GM12891 (cell line): ENCODE data around the gene PAN3.

ENCODE experiments used
- DNase-seq: peaks from one replicate; pipeline ENCODE4 v3.0.0; 2011; ENCODE audit warnings: low spot score; ENCODE audit not compliant: insufficient read length
- FAIRE-seq: peaks from 2 replicates; lab custom pipeline; 2011; peaks lifted over from hg19 to GRCh38; lab: Jason Lieb, UNC
- PAX5 ChIP-seq: IDR thresholded peaks from 2 replicates; pipeline ENCODE4 v1.6.1; 2011; ENCODE audit warnings: low read length, moderate library complexity, mild to moderate bottlenecking; ENCODE audit not compliant: insufficient read depth, severe bottlenecking
- POLR2A ChIP-seq: IDR thresholded peaks from 2 replicates; pipeline ENCODE4 v1.6.1; 2011; ENCODE audit warnings: low read depth, low read length, control low read depth
- POLR2AphosphoS5 ChIP-seq: IDR thresholded peaks from 2 replicates; pipeline ENCODE4 v1.6.1; 2011; ENCODE audit warnings: low read depth, low read length, control low read depth
- POU2F2 ChIP-seq: IDR thresholded peaks from 2 replicates; pipeline ENCODE4 v1.6.1; 2011; ENCODE audit warnings: low read depth, mild to moderate bottlenecking, control low read depth, low read length, moderate library complexity
- SPI1 ChIP-seq: IDR thresholded peaks from 2 replicates; pipeline ENCODE4 v1.6.1; 2011; ENCODE audit warnings: low read depth, low read length, control low read depth
- TAF1 ChIP-seq: IDR thresholded peaks from 2 replicates; pipeline ENCODE4 v1.6.1; 2011; ENCODE audit warnings: low read depth, low read length, control low read depth

PAN3 gene

GRCh38 chr13:28166257-28166656 is 27.9 kb downstream of the PAN3 start:
- no peak for FAIRE-seq
- DNase-seq: no peak
- TF ChIP-seq TAF1 (no peak), PAX5 (no peak), SPI1 (no peak), POLR2AphosphoS5 (no peak), POLR2A (no peak), POU2F2 (no peak)

GRCh38 chr13:28171266-28171665 is 32.9 kb downstream of the PAN3 start:
- FAIRE-seq (peak; percentile 66), DNase-seq (no peak)
- TF ChIP-seq POLR2A: no peak
- no peak for TF ChIP-seq POU2F2
- TF ChIP-seq PAX5: no peak
- no peak for TF ChIP-seq POLR2AphosphoS5
- TF ChIP-seq SPI1: no peak
- no peak for TF ChIP-seq TAF1

- FAIRE-seq (no peak), DNase-seq (no peak)
- TF ChIP-seq SPI1: no peak
- no peak for TF ChIP-seq TAF1
- no peak for TF ChIP-seq PAX5
- no peak for TF ChIP-seq POLR2A
- TF ChIP-seq POU2F2: no peak
- TF ChIP-seq POLR2AphosphoS5: no peak
Observed at GRCh38 chr13:28172947-28173346, 34.6 kb downstream of the PAN3 start.

- FAIRE-seq: no peak
- DNase-seq: no peak
- TF ChIP-seq POU2F2 (no peak), POLR2AphosphoS5 (no peak), SPI1 (no peak), TAF1 (no peak), PAX5 (no peak), POLR2A (no peak)
Observed at GRCh38 chr13:28173793-28174192, 35.4 kb downstream of the PAN3 start.

- DNase-seq (no peak), FAIRE-seq (no peak)
- TF ChIP-seq POLR2A: no peak
- TF ChIP-seq POU2F2: no peak
- no peak for TF ChIP-seq SPI1
- no peak for TF ChIP-seq PAX5
- no peak for TF ChIP-seq POLR2AphosphoS5
- TF ChIP-seq TAF1: no peak
Observed at GRCh38 chr13:28177327-28177726, 39.0 kb downstream of the PAN3 start.

GRCh38 chr13:28177877-28178276 is 39.5 kb downstream of the PAN3 start:
- no peak for FAIRE-seq

GRCh38 chr13:28179974-28180373 is 41.6 kb downstream of the PAN3 start:
- FAIRE-seq: peak; percentile 20
- DNase-seq: no peak
- TF ChIP-seq POLR2A: no peak
- TF ChIP-seq TAF1: no peak
- TF ChIP-seq POLR2AphosphoS5: no peak
- no peak for TF ChIP-seq POU2F2
- TF ChIP-seq SPI1: no peak
- TF ChIP-seq PAX5: no peak

More at GRCh38 chr13:28177877-28178276, 39.5 kb downstream of the PAN3 start:
- DNase-seq: no peak
- no peak for TF ChIP-seq POU2F2
- no peak for TF ChIP-seq POLR2A
- no peak for TF ChIP-seq POLR2AphosphoS5
- no peak for TF ChIP-seq SPI1
- TF ChIP-seq PAX5: no peak
- no peak for TF ChIP-seq TAF1

GRCh38 chr13:28181413-28181812 is 43.1 kb downstream of the PAN3 start:
- DNase-seq (no peak), FAIRE-seq (peak; percentile 51)
- TF ChIP-seq TAF1 (no peak), POLR2A (no peak), POLR2AphosphoS5 (no peak), POU2F2 (no peak), SPI1 (no peak), PAX5 (no peak)

- FAIRE-seq (no peak), DNase-seq (no peak)
- TF ChIP-seq POLR2AphosphoS5 (no peak), POLR2A (no peak), POU2F2 (no peak), PAX5 (no peak), TAF1 (no peak), SPI1 (no peak)
Observed at GRCh38 chr13:28185256-28185655, 46.9 kb downstream of the PAN3 start.

GRCh38 chr13:28199089-28199488 is 60.7 kb downstream of the PAN3 start:
- FAIRE-seq: no peak
- no peak for DNase-seq
- no peak for TF ChIP-seq TAF1
- no peak for TF ChIP-seq POLR2AphosphoS5
- TF ChIP-seq POU2F2: no peak
- no peak for TF ChIP-seq SPI1
- no peak for TF ChIP-seq POLR2A

- no peak for TF ChIP-seq SPI1
- TF ChIP-seq PAX5: no peak
- no peak for TF ChIP-seq POU2F2
- TF ChIP-seq POLR2AphosphoS5: no peak
- no peak for TF ChIP-seq POLR2A
- TF ChIP-seq TAF1: no peak
- DNase-seq (no peak), FAIRE-seq (peak; percentile 45)
Observed at GRCh38 chr13:28204043-28204442, 65.7 kb downstream of the PAN3 start.
